Endothelial cell (in vitro differentiated cells): Measurements from ENCODE around the gene RABGGTA. TPM values are rescaled to one million over a fixed set of nuclear protein-coding genes. Genes with fewer than 3 reads are reported as not detected.
A peak's percentile ranks its signal among the peaks of the same experiment; 100 is the strongest.

Experiments
- DNase-seq: peaks from one replicate; pipeline ENCODE4 v3.0.0; 2021; ENCODE audit warnings: low spot score
- H3K27ac Mint-ChIP-seq: one replicate; pipeline ENCODE4 v1.8.0; 2021; ENCODE audit warnings: mixed read lengths, inconsistent platforms; ENCODE audit not compliant: unreplicated experiment
- H3K27me3 Mint-ChIP-seq: one replicate; pipeline ENCODE4 v1.8.0; 2021; ENCODE audit warnings: mild to moderate bottlenecking, moderate library complexity, mixed read lengths, inconsistent platforms; ENCODE audit not compliant: unreplicated experiment
- H3K36me3 Mint-ChIP-seq: one replicate; pipeline ENCODE4 v1.8.0; 2021; ENCODE audit warnings: mild to moderate bottlenecking, low read depth, mixed read lengths, inconsistent platforms; ENCODE audit not compliant: unreplicated experiment
- H3K4me1 Mint-ChIP-seq: one replicate; pipeline ENCODE4 v1.8.0; 2021; ENCODE audit warnings: mild to moderate bottlenecking, mixed read lengths, inconsistent platforms; ENCODE audit not compliant: unreplicated experiment
- H3K4me3 Mint-ChIP-seq: one replicate; pipeline ENCODE4 v1.8.0; 2021; ENCODE audit warnings: mild to moderate bottlenecking, mixed read lengths, inconsistent platforms; ENCODE audit not compliant: unreplicated experiment
- H3K9me3 Mint-ChIP-seq: one replicate; pipeline ENCODE4 v1.8.0; 2021; ENCODE audit warnings: mixed read lengths, inconsistent platforms; ENCODE audit not compliant: unreplicated experiment
- CTCF ChIP-seq: fragments of 200-600 bp; sonication (generic); IDR thresholded peaks from one replicate; pipeline ENCODE4 v1.5.0; 2021; ENCODE audit warnings: antibody characterized with exemption; ENCODE audit not compliant: unreplicated experiment
- total RNA-seq: library from RNA; stranded (reverse); fragmentation: NEBNext Ultra II Directional; extraction: Animal tissue kit (Norgen Biotek cat#: 25700); gene quantifications from one replicate; pipeline ENCODE4 v1.2.1, GENCODE V29; 2021; ENCODE audit not compliant: unreplicated experiment

Gene RABGGTA
- total RNA-seq, 1 donor from 2014 or later = 17.7 TPM

DNA sequence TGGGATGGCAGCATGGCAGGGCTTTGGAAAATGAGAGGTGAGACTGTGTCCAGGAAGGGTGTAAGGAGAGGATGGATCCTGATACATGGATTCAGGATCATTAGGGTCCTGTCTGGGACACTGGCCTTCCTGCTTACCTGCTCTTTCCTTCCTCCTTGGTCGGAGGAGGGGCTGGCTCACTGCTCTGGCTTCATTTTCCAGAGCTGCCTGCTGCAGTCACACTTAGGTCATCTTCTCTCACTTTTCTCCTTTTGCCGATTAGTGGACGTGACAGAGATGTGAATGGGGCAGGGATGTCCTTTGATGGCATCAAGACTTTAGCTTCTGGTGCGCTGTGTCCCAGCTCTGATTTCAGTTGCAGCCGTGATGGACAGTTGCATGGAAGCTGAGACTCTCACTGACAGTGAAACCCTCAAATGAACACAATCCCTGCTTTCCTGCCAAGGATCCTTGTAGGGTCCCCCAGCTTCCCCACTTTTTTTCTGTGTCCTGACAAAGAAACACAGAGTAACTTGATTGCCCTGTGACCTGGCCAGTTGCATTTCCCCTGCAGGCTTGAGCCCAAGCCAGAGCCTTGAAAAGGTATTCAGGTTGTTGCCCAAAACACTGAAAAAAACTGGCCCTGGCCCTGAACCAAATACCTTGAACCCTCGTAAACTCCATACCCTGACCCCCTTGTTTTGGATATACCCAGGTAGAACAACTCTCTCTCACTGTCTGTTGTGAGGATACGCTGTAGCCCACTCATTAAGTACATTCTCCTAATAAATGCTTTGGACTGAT, 37.1 kb upstream of the RABGGTA start:
- no peaks in the 10 kb centered on the region for H3K9me3 Mint-ChIP-seq
- TF ChIP-seq CTCF = no peak
- peaks cover 38% of the 10 kb centered on the region for H3K36me3 Mint-ChIP-seq
- peaks cover 11% of the 10 kb centered on the region for H3K27me3 Mint-ChIP-seq
- DNase-seq = no peak
- no peak overlapping the region for H3K27ac Mint-ChIP-seq
- peak overlapping the region; percentile 63 for H3K4me3 Mint-ChIP-seq
- H3K4me1 Mint-ChIP-seq = peaks cover 47% of the 10 kb centered on the region

DNA sequence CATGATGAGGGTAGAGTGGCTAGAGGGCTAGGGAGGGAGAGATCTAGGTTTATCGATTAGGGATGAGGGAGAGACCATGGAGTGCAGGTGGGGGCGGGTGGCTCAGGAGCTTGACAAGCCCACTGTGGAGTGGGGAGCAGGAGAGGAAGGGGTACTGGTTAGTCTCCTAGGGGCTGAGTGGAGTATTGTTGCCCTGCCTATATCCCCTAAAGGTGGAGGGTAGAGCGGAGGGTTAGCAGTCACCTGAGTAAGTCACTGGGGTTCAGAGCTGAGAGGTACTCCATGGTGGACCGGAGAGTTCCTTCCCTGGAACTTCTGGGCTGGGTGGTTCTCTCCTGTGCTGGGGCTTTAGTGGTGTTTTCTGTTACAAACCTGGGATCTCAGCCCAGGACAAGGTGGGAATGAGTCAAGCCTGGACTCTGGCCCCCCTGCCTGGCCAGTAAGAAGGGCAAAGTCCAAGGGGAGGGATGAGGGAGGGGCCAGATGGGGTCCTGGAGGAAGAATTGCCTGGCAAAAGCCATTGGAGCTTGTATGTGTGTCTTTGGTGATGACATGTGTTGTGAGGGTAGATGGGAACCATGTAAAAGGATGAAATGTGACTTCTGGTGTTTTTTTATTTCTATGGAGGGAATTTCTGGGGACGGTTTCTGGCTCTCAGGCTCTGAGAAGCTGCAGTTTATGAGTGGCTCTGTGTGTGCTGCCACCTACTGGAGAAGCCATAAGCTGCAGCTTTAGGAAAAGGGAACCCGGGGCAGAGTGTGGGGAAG, 36.4 kb upstream of the RABGGTA start, which contains the start of gene CIDEB:
TSS of gene CIDEB (minus strand) at position 403 of the 767 bp plus-strand sequence. CDS start at position 284, 119 bp downstream.
- TF ChIP-seq CTCF = peak; percentile 70
- DNase-seq = peak; percentile 78
- Mint-ChIP-seq H3K4me1 (peaks cover 40% of the 10 kb centered on the region), H3K9me3 (no peaks in the 10 kb centered on the region), H3K27ac (no peak within 1 kb of the TSS), H3K36me3 (peaks cover 41% of the 10 kb centered on the region), H3K27me3 (peaks cover 13% of the 10 kb centered on the region), H3K4me3 (peak within 1 kb of the TSS; percentile 63)

- no peak for DNase-seq
- Mint-ChIP-seq H3K4me3 (no peak overlapping the region), H3K4me1 (peaks cover 34% of the 10 kb centered on the region), H3K36me3 (peaks cover 46% of the 10 kb centered on the region), H3K9me3 (no peaks in the 10 kb centered on the region), H3K27ac (no peak overlapping the region), H3K27me3 (peaks cover 11% of the 10 kb centered on the region)
- TF ChIP-seq CTCF = no peak
Observed at GRCh38 chr14:24307156-24307574, 35.8 kb upstream of the RABGGTA start.

DNA sequence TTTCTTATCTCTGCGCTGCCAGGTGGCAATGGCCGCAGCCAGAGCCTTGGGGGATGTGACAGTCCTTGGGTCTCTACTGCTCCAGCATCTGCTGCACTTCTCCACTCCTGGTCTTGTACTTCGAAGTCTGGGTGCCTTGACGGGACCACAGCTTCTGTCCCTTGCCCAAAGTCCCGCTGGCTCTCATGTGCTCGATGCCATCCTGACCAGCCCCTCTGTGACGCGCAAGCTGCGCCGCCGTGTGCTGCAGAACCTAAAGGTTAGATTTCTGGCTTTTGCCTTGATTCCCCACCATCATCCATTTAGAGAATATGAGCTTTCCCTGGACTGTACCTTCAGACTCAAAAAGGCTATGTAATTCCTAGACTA, 32.6 kb upstream of the RABGGTA start:
- Mint-ChIP-seq H3K27ac (no peak overlapping the region), H3K27me3 (peaks cover 14% of the 10 kb centered on the region), H3K4me3 (peak overlapping the region; percentile 62), H3K36me3 (peaks cover 40% of the 10 kb centered on the region), H3K4me1 (peaks cover 28% of the 10 kb centered on the region), H3K9me3 (no peaks in the 10 kb centered on the region)
- DNase-seq = no peak
- TF ChIP-seq CTCF = no peak
